Renal cortex interstitium (tissue), 11 donors: ENCODE results near the gene LYPLAL1. TPM values are rescaled to one million over a fixed set of nuclear protein-coding genes. Genes with fewer than 3 reads are reported as not detected.
"Not testable (repeated sequence)": the region's sequence is repeated elsewhere in the genome, so short reads cannot be mapped to it uniquely, and the experiment has no call there.

Experiments used
- DNase-seq, 11 donors: peaks; one replicate each; pipeline ENCODE4 v3.0.0-alpha.2; 2013; ENCODE audit warnings: low read depth in 9 of 11, low spot score in 4 of 11; ENCODE audit errors: extremely low read depth in 1 of 11
- polyA plus RNA-seq, 3 donors: library from polyadenylated mRNA; unstranded; fragments of 120-200 nt; gene quantifications; one replicate each; pipeline ENCODE4 v1.2.1, GENCODE V29; 2013; ENCODE audit not compliant: insufficient read length in 3 of 3

LYPLAL1 gene
- polyA plus RNA-seq, 3 donors, result 44.1 to 62.6 (median 59.5) TPM

GRCh38 chr1:219189021-219189824, 15.5 kb downstream of the LYPLAL1 start:
- DNase-seq, result peak in 2 of 11 donors; percentile 14 to 18

- DNase-seq, result no peak
Measured at GRCh38 chr1:219189952-219190351, 16.3 kb downstream of the LYPLAL1 start.

GRCh38 chr1:219190605-219191004, 16.9 kb downstream of the LYPLAL1 start:
- no peak for DNase-seq

GRCh38 chr1:219195833-219196232, 22.2 kb downstream of the LYPLAL1 start:
- not testable (repeated sequence) for DNase-seq

GRCh38 chr1:219201656-219202055, 28.0 kb downstream of the LYPLAL1 start:
- DNase-seq, result no peak

- no peak for DNase-seq
Measured at GRCh38 chr1:219202567-219202966, 28.9 kb downstream of the LYPLAL1 start.

GRCh38 chr1:219206350-219206749, 32.7 kb downstream of the LYPLAL1 start:
- no peak for DNase-seq

GRCh38 chr1:219209578-219209977, 35.9 kb downstream of the LYPLAL1 start:
- no peak for DNase-seq

GRCh38 chr1:219210067-219210466, 36.4 kb downstream of the LYPLAL1 start:
- no peak for DNase-seq

- DNase-seq, result no peak
Measured at GRCh38 chr1:219215477-219215876, 41.8 kb downstream of the LYPLAL1 start.

- no peak for DNase-seq
Measured at GRCh38 chr1:219220945-219221344, 47.3 kb downstream of the LYPLAL1 start.

GRCh38 chr1:219223496-219223895, 49.8 kb downstream of the LYPLAL1 start:
- no peak for DNase-seq

GRCh38 chr1:219226196-219226595, 52.5 kb downstream of the LYPLAL1 start:
- DNase-seq, result no peak

- DNase-seq, result no peak
Measured at GRCh38 chr1:219227360-219228057, 53.8 kb downstream of the LYPLAL1 start.

- DNase-seq, result no peak
Measured at GRCh38 chr1:219228058-219228419, 54.4 kb downstream of the LYPLAL1 start.

- no peak for DNase-seq
Measured at GRCh38 chr1:219232890-219233289, 59.2 kb downstream of the LYPLAL1 start.

- no peak for DNase-seq
Measured at GRCh38 chr1:219235903-219236481, 62.3 kb downstream of the LYPLAL1 start.

GRCh38 chr1:219236933-219237610, 63.4 kb downstream of the LYPLAL1 start:
- peak in 1 of 11 donors; percentile 8 for DNase-seq

GRCh38 chr1:219239518-219239917, 65.8 kb downstream of the LYPLAL1 start:
- no peak for DNase-seq

- no peak for DNase-seq
Measured at GRCh38 chr1:219244864-219245263, 71.2 kb downstream of the LYPLAL1 start.
